Measurements from ENCODE around the gene PNLIPRP3.

The PNLIPRP3 gene

GRCh38 chr10:116522803-116523381 lies 95.2 kb downstream of the PNLIPRP3 start:
- WGBS (ENCODE audit: insufficient coverage), result 100% methylated on average over 3 of the region's 8 CpGs
- Histone ChIP-seq H3K4me1 (ENCODE audit: control extremely low read depth in 1 of 4, control insufficient read depth in 4 of 4, insufficient read depth in 4 of 4, low read length in 3 of 4) (no peaks in the 10 kb centered on the region), H3K27ac (ENCODE audit: insufficient read depth in 1 of 2, low read depth in 1 of 2, low read length in 2 of 2, poor library complexity in 1 of 2, severe bottlenecking in 2 of 2) (no peak overlapping the region), H3K36me3 (ENCODE audit: control insufficient read depth in 4 of 4, insufficient read depth in 4 of 4, low read length in 3 of 4) (no peaks in the 10 kb centered on the region), H3K4me3 (ENCODE audit: control insufficient read depth in 1 of 7, extremely low read depth in 1 of 7, insufficient read depth in 4 of 7, low read depth in 2 of 7, low read length in 6 of 7) (no peak overlapping the region), H3K27me3 (replicated peaks in 2 of 5; ENCODE audit: control insufficient read depth in 4 of 5, insufficient read depth in 5 of 5, low read length in 4 of 5) (peaks cover 0 to 14% (median 7%) of the 10 kb centered on the region in 5 experiments), H3K9me3 (ENCODE audit: control extremely low read depth in 1 of 5, control insufficient read depth in 4 of 5, insufficient read depth in 2 of 5, low read depth in 1 of 5, low read length in 4 of 5) (no peaks in the 10 kb centered on the region)
- no peak for DNase-seq
- ChIA-PET POLR2A (no interaction called here), CTCF (no interaction called here)

GRCh38 chr10:116524736-116525135 lies 97.1 kb downstream of the PNLIPRP3 start:
- 100% methylated on average over 3 of the region's 3 CpGs for WGBS (ENCODE audit: insufficient coverage)
- H3K27me3 ChIP-seq (replicated peaks in 2 of 5; ENCODE audit: control insufficient read depth in 4 of 5, insufficient read depth in 5 of 5, low read length in 4 of 5), result peaks cover 0 to 14% (median 7%) of the 10 kb centered on the region in 5 experiments
- CTCF ChIA-PET, result interaction anchor here (0.6 to 1.7 kb wide), 3 partner anchors 79 to 954 kb away, joined by 3 to 5 read pairs (median 3); no protein-coding TSS in a partner anchor

GRCh38 chr10:116526219-116526618 lies 98.6 kb downstream of the PNLIPRP3 start:
- H3K9me3 ChIP-seq (ENCODE audit: control extremely low read depth in 1 of 5, control insufficient read depth in 4 of 5, insufficient read depth in 2 of 5, low read depth in 1 of 5, low read length in 4 of 5), result no peaks in the 10 kb centered on the region
- no peak overlapping the region for H3K27ac ChIP-seq (ENCODE audit: insufficient read depth in 1 of 2, low read depth in 1 of 2, low read length in 2 of 2, poor library complexity in 1 of 2, severe bottlenecking in 2 of 2)
- DNase-seq, result no peak
- H3K27me3 ChIP-seq (replicated peaks in 2 of 5; ENCODE audit: control insufficient read depth in 4 of 5, insufficient read depth in 5 of 5, low read length in 4 of 5), result peaks cover 0 to 14% (median 7%) of the 10 kb centered on the region in 5 experiments
- WGBS (ENCODE audit: insufficient coverage), result no CpG with 5 or more reads among the region's 3 CpGs
- ChIA-PET CTCF (interaction anchor here (1.0 to 1.8 kb wide), 2 partner anchors 11 to 56 kb away, joined by 3 read pairs; no protein-coding TSS in a partner anchor), POLR2A (no interaction called here)
- no peak overlapping the region for H3K4me3 ChIP-seq (ENCODE audit: control insufficient read depth in 1 of 7, extremely low read depth in 1 of 7, insufficient read depth in 4 of 7, low read depth in 2 of 7, low read length in 6 of 7)
- no peaks in the 10 kb centered on the region for H3K4me1 ChIP-seq (ENCODE audit: control extremely low read depth in 1 of 4, control insufficient read depth in 4 of 4, insufficient read depth in 4 of 4, low read length in 3 of 4)
- H3K36me3 ChIP-seq (ENCODE audit: control insufficient read depth in 4 of 4, insufficient read depth in 4 of 4, low read length in 3 of 4), result no peaks in the 10 kb centered on the region

More at GRCh38 chr10:116524736-116525135, 97.1 kb downstream of the PNLIPRP3 start:
- Histone ChIP-seq H3K4me3 (ENCODE audit: control insufficient read depth in 1 of 7, extremely low read depth in 1 of 7, insufficient read depth in 4 of 7, low read depth in 2 of 7, low read length in 6 of 7) (no peak overlapping the region), H3K27ac (ENCODE audit: insufficient read depth in 1 of 2, low read depth in 1 of 2, low read length in 2 of 2, poor library complexity in 1 of 2, severe bottlenecking in 2 of 2) (no peak overlapping the region), H3K36me3 (ENCODE audit: control insufficient read depth in 4 of 4, insufficient read depth in 4 of 4, low read length in 3 of 4) (no peaks in the 10 kb centered on the region), H3K4me1 (ENCODE audit: control extremely low read depth in 1 of 4, control insufficient read depth in 4 of 4, insufficient read depth in 4 of 4, low read length in 3 of 4) (no peaks in the 10 kb centered on the region), H3K9me3 (ENCODE audit: control extremely low read depth in 1 of 5, control insufficient read depth in 4 of 5, insufficient read depth in 2 of 5, low read depth in 1 of 5, low read length in 4 of 5) (no peaks in the 10 kb centered on the region)
- POLR2A ChIA-PET, result no interaction called here
- no peak for DNase-seq
